CD4-positive, alpha-beta T cell treated with Interleukin-6 at 100 ng/mL for 8 hours (primary cell): ENCODE data around the gene IFT88.

Source experiments
- DNase-seq: peaks from one replicate; pipeline ENCODE4 v3.0.0-alpha.2; 2020; ENCODE audit warnings: mixed read lengths, low spot score

Gene IFT88, protein sequence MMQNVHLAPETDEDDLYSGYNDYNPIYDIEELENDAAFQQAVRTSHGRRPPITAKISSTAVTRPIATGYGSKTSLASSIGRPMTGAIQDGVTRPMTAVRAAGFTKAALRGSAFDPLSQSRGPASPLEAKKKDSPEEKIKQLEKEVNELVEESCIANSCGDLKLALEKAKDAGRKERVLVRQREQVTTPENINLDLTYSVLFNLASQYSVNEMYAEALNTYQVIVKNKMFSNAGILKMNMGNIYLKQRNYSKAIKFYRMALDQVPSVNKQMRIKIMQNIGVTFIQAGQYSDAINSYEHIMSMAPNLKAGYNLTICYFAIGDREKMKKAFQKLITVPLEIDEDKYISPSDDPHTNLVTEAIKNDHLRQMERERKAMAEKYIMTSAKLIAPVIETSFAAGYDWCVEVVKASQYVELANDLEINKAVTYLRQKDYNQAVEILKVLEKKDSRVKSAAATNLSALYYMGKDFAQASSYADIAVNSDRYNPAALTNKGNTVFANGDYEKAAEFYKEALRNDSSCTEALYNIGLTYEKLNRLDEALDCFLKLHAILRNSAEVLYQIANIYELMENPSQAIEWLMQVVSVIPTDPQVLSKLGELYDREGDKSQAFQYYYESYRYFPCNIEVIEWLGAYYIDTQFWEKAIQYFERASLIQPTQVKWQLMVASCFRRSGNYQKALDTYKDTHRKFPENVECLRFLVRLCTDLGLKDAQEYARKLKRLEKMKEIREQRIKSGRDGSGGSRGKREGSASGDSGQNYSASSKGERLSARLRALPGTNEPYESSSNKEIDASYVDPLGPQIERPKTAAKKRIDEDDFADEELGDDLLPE

DNA sequence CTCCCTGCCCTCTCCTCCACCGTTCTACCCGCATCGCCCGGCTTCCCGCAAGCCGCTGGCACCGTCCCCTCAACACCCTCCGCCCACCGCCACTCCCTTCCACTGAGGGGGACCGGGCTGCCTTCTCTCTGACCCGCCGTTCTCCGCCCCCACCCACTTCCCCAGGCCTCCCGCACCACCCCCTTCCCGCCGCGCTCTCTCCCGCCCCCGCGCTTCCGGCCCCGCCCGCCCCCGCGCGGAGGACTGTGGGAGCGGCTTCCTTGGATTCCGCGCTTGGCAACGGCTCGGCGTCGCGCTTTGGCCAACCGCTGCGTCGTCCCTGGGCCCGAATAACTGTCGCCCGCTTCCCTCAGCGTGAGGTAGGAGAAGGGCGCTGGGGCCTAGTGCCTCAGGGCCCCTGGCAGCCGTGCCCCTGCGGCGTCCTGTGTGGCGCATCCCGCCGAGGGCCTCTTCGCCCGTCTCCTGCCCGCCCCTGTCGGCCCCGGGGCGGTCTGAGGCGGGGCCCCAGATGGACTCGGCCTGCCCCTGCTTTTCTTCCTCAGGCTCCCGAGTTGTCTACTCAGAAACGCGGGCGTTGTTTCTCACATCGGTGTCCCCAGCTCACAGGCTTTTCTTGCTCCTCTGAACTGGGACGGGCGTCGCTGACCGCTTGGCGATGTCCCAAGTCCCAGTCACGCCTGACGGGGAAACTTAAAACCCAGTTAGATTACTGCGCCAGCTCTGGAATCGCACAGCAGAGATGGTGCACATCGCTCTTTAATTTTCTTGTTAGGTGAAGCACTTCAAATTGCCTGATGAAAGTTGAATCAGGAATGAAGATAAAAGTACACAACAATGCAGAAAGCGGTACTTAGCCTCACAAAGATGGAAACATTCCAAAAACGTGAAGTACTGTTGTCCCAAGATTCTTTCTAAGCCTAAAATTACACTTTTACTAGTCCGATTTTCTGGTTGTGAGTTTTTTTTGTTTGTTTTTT is at the start of gene IFT88:
TSS of gene IFT88 (plus strand) at position 260 of the 977 bp plus-strand sequence. CDS start 7,229 bp downstream, outside the sequence.
- peak; percentile 77 for DNase-seq

DNA sequence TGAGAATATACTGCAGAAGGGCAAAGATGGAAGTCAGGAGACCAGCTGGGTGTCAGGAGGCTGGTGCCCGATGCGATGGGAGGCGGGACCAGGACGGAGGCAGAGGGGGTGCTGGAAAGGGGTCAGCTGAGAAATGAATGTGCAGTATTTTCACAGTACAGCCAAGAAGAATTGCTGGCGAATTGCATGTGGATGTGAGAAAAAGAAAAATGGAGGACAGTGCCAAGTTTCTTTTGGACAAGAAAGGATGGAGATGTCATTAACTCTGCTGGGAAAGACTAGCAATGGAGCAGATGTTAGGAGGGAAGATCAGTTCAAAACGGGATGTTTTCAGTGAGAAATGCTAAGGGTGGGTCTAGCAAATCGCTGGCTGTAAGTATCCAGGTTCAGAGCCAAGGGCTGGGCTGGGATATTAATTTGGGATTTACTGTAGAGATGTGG is 48.3 kb upstream of the IFT88 start:
- DNase-seq, result no peak

DNA sequence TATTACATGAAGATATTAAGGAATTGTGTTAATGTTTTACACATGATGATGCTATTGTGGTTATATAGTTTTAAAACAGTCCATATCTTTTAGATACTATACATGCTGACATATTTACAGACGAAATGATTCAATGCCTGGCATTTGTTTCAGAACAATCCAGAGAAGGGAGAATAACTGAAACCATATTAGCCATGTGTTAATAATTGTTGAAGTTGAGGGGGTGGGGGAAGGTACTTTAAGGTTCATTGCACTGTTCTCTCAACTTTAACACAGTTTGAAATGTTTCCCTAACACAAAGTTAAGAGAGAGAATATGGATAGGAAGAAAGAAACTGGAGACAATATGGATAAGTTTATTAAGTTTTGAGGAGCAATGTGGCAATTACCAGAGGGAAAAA is 47.1 kb upstream of the IFT88 start:
- DNase-seq, result no peak

DNA sequence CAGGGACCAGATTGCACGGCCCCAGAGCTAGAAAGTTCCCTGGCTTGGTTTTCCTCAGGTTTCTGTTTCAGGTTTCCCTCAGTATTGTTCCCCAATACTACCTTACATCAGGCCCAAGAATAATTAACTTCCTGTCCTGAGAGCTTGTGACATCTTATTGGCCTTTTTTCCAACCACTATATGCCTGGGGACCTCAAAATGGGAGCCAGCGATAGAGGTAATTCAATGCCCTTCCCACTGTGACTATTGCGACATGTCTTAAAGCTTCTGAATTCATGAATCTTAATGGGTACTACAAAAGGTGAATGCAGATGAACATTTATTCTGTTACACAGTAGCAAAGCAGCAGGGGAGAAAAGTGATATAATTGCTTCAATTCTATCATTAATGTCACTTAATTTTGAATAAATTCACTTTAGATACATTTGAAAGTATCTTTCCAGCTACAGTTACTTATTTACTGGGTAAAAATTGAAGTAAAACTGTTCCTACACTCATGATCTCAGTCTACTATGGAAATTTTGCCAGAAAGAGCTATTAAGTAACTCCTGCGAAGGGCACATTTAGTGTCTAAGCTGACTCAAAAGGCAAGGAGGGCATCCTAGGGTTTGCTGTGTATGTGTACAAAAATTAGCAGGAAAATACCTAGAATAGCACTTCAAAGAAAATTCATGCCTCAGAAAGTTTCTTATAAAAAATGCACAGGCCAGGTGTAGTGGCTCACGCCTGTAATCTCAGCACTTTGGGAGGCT is 45.4 kb upstream of the IFT88 start:
- DNase-seq, result no peak

DNA sequence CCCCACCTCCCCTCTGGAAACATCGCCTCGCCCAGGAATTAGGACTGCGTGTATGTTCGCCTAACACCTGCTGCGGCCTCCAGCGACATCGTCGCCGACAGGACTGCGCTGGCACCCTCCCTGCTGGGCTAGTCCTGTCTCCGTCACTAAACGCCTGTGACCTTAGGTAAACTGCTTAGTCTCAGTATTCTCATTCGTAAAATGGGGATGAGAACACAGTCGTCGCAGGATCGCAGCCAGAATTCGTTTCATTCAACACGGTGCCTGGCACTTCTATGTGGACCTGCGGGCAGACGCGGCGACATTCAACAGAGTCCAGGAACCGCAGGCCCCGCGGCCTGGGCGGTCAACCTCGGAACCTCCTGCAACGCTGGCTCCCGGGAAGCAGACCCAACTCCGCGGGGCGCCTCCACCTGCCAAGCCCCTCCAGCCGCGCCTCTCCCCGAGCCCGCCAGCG is 41.8 kb upstream of the IFT88 start:
- DNase-seq, result peak; percentile 8

DNA sequence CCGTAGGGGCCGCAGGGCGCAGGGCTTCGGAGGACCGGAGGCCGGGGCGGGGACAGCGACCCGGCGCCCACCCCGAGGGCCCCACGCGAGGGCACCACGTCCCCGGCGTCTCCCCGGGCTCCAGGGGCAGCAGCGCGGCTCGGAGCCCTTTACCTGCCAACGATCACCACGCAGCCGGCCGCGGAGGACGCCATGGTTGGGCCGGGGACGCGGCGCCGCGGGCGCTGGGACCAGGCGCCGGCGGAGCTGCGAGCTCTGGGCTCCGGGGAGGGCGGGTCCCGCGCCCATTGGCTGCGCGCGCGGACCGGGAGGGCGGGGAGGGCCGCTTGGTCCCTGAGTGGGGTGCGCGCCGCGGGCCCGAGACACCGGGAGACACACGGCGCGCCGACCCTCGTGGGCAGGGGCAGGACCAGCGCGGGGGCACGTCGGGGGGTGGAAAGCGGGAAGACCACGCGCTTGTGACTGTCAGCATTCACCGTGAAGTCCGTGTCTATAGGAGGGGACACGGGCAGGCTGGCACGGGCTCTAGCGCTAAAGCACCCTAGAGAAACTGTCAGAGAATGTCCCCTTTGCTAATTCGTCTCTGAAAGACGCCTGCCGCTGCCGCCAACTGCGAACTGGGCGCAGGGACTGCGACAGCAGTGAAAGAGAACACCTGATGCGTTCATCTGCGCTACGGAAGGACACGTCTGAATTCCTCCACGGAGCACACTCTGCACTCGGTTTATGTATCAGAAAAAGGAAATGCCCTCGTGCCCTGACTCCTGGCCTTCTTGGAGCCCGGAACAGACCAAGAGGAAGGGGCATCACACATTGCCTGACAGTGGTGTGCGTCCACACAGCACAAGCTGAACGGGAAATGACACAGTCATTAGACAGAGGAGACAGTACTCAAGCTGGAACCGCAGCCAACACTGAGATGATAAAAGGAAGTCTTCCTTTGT is 41.1 kb upstream of the IFT88 start, which contains the start of gene CRYL1:
TSS of gene CRYL1 (minus strand) at position 257 of the 944 bp plus-strand sequence. CDS start at position 194, 63 bp downstream.
- DNase-seq, result peak; percentile 66

DNA sequence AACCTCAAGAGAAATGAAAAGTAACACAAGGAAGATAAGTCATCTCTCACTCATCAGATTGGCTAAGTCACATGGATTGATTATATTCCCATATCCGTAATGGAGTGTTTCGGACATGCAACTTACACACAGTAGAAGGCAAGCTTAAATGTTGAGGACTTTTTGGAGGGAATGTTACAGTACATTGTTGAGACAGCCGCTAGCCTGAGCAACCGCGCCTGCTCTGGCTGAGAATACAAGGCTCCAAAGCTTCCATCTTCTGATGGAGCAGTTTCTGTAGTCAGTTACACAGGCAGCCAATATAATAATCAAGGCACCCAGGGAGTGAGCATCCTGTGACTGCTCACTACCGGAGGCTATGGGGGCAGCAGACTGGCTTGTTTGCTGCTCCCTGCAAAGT is 40.3 kb upstream of the IFT88 start:
- no peak for DNase-seq

DNA sequence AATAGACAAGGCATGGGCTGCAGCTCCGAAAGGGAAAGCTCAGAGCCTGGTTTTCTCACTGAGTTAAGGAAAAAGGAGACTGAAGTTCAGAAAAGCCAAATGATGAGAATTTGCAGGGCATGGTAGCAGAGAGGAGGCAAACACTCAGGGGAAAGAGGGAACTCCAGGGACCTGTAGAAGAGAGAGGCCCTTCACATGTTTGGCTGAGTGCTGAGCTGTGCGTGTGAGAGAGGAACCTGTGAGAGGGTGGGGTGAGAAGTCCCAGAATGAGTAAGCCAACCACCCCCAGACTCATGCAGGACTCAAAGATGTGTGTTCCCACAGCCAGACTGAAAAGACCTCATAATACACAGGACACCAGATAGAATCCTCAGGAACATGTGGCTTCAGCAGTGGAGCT is 38.5 kb upstream of the IFT88 start:
- no peak for DNase-seq

DNA sequence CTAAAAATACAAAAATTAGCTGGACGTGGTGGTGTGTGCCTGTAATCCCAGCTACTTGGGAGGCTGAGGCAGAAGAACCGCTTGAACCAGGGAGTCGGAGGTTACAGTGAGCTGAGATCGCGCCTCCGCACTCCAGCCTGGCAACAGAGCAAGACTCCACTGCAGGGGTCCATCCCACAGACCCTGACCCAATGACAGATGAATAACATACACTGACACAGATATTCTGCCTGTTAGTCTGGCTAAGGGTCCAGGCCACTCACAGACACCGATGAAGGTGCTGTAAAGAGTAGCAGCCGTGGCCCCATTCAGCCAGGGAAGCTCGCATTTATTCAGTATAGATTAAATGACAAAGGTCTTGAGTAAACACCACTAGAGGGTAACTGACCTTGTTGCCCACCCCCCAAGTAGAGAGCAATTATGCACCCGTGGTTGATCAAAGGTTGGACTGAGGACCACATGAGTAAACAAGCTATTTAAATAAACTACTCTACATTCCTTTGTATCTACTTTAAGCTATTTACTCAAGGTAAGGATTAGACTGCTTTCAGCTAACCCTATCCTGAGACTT is 32.8 kb upstream of the IFT88 start:
- DNase-seq, result no peak

DNA sequence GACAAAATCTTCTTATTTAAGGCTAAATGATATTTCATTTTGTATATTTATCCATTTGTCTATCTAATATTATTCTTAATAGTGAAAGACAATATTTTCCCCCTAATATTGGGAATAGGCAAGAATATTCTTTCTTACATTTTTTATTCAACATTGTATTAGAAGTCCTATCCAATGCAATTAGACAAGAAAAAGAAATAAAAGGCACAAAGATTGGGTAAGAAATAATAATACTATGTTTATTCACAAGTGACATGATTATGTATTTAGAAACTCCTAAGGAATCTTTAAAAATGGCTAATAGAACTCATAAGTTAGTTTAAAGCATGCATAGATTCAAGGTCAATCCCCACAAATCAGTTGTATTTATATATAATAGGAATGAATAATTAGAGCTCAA is 30.0 kb upstream of the IFT88 start:
- no peak for DNase-seq

DNA sequence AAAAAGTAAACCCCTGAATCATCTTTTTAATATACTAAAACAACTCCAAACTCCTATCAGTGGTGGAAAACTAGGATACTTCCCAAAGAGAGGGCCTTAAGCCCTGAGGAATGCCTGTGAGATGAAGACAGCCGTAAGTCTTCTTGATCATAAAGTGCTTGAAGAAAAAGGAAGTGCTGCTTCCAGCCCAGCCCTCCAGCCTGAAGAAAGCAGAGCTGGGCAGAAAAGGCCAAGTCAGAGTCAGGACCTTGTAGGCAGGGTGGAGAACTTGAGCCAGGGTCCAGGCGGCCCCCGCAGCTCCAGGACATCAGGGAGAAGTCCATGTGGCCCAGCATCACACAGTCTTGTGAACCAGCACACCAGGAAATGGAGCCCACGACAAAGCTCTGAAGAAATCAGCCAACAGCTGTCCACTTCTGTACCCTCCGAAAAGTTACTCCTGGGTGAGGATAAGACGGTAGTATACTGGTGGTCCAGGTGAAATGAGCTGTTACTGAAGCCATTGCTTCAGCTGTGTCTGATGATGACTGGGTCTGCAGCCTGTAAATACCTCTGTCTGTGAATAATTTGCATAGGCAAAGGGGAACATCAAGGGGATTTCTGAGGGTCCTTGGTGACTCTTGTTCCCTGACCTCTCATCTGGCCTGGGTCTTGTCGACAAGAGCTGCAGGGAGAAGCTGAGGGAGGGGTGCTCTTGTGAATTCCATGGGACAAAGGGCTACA is 22.6 kb upstream of the IFT88 start:
- no peak for DNase-seq

DNA sequence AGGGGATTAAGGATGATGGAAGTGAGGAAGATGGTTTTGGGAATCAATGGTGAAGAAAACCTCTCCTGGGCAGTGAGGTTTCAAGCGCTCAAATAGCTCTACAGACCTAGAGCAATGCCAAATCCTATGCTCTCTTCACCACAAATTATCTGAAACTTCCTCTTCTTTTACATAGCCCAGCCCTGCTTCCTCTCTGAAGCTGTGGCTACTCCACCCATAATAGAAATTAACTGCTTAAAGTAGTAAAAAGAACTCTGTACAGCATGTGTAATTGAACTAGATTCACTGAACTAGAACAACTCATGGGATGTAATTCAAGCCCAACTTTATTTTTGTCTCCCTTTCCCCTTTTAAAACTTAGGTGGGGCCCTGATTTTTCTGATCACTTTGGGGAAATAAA is 20.4 kb upstream of the IFT88 start:
- no peak for DNase-seq

DNA sequence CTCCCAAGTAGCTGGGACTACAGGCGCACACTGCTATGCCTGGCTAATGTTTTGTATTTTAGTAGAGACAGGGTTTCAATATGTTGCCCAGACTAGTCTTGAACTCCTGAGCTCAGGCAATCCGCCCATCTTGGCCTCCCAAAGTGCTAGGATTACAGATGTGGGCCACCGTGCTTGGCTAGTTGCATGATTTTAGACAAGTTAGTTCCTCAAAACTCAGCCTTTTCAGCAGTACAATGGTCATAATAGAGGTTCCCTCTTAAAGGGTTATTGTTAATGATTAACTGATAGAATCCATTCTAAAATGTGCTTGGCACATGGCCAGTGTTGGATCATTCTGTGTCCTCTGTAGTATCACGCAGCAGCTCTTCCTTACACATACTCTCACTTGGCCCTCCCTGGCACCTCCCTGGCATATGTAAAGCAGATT is 19.5 kb upstream of the IFT88 start:
- DNase-seq, result no peak

DNA sequence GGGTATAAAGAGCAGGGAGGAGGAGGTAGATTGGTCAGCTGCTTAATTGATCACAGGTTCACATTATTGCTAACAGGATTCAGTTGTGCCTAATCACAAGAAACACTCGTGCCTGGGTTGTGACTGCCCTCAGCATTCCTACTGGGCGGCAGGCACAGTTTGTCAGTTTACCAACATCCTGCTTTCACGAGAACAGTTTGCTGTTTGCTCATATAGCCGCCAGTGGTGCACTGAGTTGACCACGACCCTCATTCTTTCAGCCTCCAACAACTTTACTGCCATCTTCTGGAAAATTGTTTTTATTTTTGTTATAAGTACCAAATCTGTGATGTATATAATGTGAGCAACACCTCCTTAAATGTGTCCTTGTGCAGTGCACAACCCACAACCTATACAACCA is 16.2 kb upstream of the IFT88 start:
- no peak for DNase-seq

DNA sequence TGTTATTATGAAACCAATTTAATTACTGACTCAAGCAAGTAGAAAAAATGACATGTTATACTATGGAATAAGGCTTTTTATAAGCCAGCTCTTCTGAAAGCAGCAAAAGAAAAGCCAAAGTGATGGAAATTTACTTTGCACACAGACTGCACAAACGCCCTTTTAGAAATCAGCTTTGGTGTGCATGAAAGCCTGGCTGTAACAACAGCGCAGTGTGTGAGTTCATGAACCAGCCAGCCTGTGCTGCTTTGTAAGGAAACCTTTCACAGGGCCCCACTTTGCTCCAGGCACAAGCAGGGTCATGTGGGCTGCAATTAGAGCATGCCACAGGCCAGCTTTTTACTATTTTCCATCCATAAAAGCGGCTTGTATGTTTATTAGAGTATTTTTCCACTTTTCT is 13.6 kb upstream of the IFT88 start:
- DNase-seq, result no peak

DNA sequence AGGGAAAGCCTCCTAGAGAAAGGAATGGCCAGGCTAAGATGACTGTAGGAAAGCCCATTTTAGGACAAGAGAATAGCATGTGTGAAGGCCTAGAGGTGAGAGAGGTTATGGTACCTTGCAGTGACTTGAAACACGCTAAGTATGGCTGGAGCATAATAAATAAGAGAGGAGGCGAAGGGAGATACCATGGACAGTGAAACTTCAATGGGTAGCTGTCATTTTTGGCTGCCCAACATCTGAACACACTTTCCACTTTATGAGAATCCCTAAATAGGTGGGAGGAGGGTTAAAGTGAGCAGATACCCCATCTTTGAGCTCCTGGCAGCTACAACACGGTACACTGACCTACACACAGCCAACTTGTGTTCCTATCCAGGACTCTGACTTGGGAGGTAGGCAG is 8.0 kb upstream of the IFT88 start:
- no peak for DNase-seq

DNA sequence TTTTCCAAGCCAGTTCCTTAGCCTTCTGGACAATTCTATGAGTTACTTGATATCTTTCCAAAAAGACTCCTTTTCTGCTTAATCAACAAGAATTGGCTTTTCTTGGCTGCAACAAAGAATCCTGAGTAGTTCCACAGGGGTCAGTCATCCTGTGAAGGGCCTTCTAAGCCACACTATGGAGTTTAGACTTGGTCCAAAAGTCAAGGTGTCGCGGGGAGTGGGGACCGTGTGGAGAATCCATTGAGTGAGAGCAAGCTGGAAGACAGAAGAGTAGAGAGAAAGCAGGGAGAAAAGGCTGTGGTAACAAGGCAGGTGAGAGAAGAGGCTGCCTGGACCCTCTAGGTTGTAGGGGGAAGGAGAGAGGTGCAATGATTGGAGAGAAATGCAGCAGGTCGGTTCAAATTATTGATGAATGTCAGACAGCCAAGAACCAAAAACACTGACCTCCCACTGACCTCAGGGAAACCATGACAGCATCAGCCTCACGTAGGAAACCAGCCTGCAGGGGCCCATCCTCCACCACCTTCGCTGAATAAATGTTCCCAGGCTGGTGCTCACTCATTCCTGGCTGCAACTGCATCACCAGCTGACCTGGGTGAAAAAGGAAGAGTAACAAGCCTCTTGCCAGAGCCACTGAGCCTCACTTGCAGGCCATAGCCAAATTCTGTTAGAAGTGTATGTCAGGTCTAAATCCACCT is 7.1 kb upstream of the IFT88 start:
- no peak for DNase-seq

DNA sequence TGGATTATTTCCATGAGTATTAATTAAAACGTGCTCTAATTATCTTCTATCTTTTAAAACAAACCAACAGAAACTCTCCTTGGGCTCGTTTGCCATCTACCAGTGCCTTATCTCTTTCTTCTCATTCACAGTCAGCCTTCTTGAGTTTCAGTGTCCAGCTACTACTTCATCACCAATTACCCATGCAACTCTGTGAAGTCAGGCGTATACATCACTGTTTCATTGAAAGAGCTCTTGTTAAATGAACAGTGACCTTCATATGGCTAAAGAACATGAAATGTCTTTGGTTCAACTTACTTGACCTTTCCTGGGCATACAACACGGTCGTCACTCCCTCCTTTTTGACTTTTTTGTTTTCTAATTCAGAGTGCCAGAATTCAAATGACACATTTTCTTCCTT is 5.2 kb upstream of the IFT88 start:
- no peak for DNase-seq
